ENCODE results near the gene GABPB1. TPM values are rescaled to one million over a fixed set of nuclear protein-coding genes. Genes with fewer than 3 reads are reported as not detected.

Gene GABPB1
- total RNA-seq, 1 donor from 2014 or later: 12.0 TPM

Other genes starting within 250 kb of the GABPB1 start
- gene ATP8B4, start 236.0 kb downstream of the GABPB1 start, total RNA-seq: 3.1 TPM
- not detected for gene SLC27A2, start 173.0 kb downstream of the GABPB1 start, total RNA-seq
- gene HDC, start 89.5 kb downstream of the GABPB1 start, total RNA-seq: 1.00 TPM
- 41.3 TPM for gene USP8, start 69.2 kb upstream of the GABPB1 start, total RNA-seq
- gene USP50, start 191.5 kb upstream of the GABPB1 start, total RNA-seq: 1.5 TPM